ENCODE measurements around the gene MLLT10.

DNA sequence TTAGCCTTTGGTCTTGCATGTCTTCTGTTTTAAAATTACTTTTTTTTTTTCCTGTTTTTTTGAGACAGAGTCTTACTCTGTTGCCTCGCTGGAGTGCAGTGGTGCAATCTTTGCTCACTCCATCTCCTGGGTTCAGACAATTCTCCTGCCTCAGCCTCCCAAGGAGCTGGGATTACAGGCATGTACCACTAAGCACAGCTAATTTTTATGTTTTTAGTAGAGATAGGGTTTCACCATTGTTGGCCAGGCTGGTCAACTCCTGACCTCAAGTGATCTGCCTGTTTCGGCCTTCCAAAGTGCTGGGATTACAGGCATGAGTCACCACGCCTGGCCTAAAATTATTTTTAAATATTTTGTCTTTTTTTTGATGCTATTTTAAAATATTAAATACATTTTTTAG lies 38.5 kb downstream of the MLLT10 start:
- no peak for TF ChIP-seq MYC (IDR thresholded peaks at IDR 0.05; ENCODE audit: low read depth, low read length)
- TF ChIP-seq, protein P1, sequence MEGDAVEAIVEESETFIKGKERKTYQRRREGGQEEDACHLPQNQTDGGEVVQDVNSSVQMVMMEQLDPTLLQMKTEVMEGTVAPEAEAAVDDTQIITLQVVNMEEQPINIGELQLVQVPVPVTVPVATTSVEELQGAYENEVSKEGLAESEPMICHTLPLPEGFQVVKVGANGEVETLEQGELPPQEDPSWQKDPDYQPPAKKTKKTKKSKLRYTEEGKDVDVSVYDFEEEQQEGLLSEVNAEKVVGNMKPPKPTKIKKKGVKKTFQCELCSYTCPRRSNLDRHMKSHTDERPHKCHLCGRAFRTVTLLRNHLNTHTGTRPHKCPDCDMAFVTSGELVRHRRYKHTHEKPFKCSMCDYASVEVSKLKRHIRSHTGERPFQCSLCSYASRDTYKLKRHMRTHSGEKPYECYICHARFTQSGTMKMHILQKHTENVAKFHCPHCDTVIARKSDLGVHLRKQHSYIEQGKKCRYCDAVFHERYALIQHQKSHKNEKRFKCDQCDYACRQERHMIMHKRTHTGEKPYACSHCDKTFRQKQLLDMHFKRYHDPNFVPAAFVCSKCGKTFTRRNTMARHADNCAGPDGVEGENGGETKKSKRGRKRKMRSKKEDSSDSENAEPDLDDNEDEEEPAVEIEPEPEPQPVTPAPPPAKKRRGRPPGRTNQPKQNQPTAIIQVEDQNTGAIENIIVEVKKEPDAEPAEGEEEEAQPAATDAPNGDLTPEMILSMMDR (IDR thresholded peaks at IDR 0.05; ENCODE audit: extremely low read depth in 1 of 2, insufficient read depth in 1 of 2, low read depth in 1 of 2, low read length in 2 of 2) = no peak

Data from endothelial cell of umbilical vein (primary cell).